Right ventricle myocardium superior (tissue), 1 donor: ENCODE measurements around the gene FAM210B. TPM values are rescaled to one million over a fixed set of nuclear protein-coding genes. Genes with fewer than 3 reads are reported as not detected.
"Not testable (repeated sequence)": the region's sequence is repeated elsewhere in the genome, so short reads cannot be mapped to it uniquely, and the experiment has no call there.

Experiments used
- ATAC-seq: fragments of 200-7000 bp; cut with Tn5 transposase; one replicate; pipeline ENCODE4 v1.9.1; 2020; ENCODE audit warnings: mild to moderate bottlenecking; ENCODE audit not compliant: poor library complexity
- DNase-seq: peaks from one replicate; pipeline ENCODE4 v3.0.0-alpha.2; 2020
- intact Hi-C: fragments of 100-400 bp; cut with DNase I; formaldehyde crosslinking; loops from one replicate; pipeline ENCODE4 v1.11.2; 2022
- long read RNA-seq: library from polyadenylated mRNA; unstranded; transcript quantifications from one replicate; pipeline ENCODE4 v2.0.0, GENCODE V29; 2021
- total RNA-seq: library from RNA; stranded (reverse); fragmentation: NEBNext Ultra II Directional; extraction: Animal tissue kit (Norgen Biotek cat#: 25700); gene quantifications from one replicate; pipeline ENCODE4 v1.2.1, GENCODE V29; 2021
- donor health status: DM: no; HTN: yes; CAD: no; lungs with severe emphysema.

FAM210B gene, protein sequence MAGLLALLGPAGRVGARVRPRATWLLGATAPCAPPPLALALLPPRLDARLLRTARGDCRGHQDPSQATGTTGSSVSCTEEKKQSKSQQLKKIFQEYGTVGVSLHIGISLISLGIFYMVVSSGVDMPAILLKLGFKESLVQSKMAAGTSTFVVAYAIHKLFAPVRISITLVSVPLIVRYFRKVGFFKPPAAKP
- total RNA-seq = 61.3 TPM
- long read RNA-seq, transcript FAM210B-201 (3 exons, 3,046 nt) = major isoform, 272 of 282 reads
- long read RNA-seq, partial matches to known transcripts = 1 of 282 reads
- long read RNA-seq, other reads (novel, unspliced or antisense) = 7 of 282 reads

DNA sequence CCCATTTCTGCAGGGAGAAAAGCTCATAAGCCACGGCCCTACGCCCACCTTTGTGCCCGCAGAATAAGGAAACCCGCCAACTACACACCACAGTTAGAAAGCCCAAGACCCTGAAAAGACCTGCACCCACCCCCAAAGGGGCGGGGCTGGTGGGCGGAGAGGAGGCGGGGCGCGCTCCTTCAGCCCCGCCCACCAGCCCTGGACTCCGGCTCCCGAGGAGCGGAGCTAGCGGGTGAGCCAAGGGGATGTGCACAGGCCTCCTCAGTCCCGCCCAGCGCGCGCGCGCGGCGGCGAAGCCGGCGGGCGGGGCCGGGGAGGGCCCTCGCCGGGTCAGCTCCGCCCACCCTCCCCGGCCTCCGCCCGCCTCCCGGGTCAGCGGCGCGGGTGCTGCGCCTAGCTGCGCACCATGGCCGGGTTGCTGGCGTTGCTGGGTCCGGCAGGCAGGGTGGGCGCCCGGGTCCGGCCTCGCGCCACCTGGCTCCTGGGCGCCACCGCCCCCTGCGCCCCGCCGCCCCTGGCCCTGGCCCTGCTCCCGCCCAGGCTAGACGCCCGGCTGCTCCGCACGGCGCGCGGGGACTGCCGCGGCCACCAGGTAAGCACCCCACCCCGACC, at the start of gene FAM210B:
FAM210B (plus strand) TSS at position 375 of the 612 bp plus-strand sequence; CDS start at position 407, 32 bp downstream.
- peak; percentile 97 for ATAC-seq
- intact Hi-C loops = no loop called here
- peak; percentile 93 for DNase-seq

DNA sequence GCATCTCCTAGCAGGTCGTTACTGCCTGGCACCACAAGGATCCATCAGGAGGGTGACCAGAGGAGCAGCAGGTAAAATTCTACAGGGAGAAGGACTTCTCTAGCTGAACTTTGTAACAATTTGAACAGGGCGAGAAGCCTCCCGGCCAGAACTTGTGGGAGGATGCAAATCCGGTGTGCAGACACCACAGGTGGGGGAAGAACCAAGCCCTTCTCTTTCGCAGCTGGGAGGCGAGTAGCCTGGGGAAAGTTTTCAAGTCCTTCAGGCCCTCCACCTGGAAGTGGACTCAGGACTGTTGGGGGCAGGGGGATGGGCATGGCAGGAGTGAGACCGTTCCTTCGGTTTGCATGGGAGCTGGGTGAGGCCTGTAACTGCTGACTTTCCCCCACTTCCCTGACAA, 42.7 kb upstream of the FAM210B start:
- ATAC-seq (no peak), DNase-seq (no peak)
- intact Hi-C loops = no loop called here

DNA sequence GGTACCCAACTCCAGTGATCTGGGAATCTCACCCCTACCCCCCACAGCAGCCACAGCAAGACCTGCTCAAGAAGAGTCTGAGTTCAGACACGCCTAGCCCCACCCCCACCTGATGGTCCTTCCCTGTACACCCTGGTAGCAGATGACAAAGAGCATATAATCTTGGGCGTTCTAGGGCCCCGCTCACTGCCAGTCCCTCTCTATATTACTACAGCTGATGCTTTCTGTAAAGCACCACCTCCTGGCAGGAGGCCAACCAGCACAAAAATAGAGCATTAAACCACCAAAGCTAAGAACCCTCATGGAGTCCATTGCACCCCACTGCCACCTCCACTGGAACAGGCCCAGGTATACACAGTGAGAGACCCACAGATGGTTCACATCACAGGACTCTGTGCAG, 42.3 kb upstream of the FAM210B start:
- ATAC-seq = no peak
- DNase-seq = no peak
- intact Hi-C loops = no loop called here

DNA sequence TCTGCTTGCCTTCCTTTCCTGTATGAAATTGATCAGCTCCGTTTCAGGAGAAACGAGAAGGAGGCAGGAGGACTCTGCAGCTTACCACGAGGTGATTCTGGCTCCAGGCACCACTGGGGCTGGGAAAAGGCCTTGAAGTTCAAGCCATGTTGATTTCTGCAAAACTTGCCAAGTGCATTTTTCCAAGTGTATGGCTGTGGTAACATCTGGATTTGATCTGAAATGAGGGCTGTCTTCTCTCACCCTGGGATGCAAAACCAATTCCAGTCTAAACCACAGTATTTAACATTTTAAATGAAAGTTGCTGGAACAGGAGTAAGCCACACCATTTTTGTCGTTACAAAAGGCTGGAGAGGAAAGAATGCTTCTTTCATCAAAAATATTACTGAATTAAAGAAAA, 36.1 kb upstream of the FAM210B start:
- intact Hi-C loops = no loop called here
- ATAC-seq (no peak), DNase-seq (no peak)

DNA sequence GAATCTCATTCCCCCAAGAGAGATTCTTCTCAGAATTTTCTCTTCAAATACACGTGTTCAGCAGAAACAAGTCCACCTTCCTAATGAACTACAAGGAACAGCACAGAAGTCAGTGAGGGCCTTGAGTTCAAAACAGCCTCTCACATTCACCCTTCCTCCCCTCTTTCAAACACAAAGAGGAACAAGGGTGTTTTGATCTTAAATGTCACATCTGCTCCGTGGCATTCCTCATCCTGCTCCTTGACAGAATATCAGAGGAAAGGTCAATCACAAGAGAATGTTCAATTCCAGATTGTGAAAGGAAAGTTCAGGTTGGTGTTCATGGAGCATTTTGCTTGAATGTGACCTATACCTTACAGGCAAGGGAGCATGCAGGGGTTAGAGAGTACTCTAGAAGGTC, 35.6 kb upstream of the FAM210B start:
- intact Hi-C loops = no loop called here
- no peak for DNase-seq

DNA sequence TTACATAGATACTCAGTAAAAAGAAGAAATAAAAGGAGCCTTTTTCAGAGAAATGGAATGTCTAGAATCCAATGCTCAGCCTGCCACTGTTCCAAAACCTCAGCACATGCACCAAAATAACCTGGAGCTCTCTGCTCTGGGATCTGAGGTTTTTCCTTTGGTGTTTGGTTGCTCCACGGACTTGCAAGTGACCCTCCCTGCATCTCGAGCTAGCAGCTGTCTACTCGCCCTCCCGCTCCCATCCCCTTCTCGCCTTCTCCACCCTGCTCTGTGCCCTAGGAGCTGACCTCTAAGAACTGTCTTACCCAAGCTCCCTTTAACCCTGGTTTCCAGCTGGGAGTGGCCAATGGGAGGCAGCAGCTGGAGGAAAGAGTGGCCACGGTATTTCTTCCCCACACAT, 35.1 kb upstream of the FAM210B start:
- intact Hi-C loops = no loop called here
- ATAC-seq (no peak), DNase-seq (no peak)

More for the DNA sequence above, 35.6 kb upstream of the FAM210B start:
- no peak for ATAC-seq

DNA sequence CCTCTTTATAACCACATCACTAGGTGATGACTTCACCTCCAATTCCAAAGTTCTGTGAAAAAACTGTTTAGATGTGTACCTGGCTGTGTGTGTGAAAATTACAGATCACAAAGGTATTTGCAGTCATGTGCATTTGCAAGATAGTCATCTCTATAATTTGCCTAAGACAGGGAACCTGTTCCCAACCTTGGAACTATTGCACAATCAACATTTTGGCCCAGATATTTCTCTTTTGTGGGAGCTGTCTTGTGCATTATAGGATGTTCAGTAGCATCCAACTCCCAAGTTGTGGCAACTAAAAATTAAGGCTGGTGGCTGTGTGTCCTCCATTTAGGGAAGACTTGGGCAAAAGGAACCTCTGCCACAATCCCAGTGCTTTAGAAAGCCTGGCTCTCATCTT, 34.0 kb upstream of the FAM210B start:
- ATAC-seq (no peak), DNase-seq (no peak)
- intact Hi-C loops = no loop called here

DNA sequence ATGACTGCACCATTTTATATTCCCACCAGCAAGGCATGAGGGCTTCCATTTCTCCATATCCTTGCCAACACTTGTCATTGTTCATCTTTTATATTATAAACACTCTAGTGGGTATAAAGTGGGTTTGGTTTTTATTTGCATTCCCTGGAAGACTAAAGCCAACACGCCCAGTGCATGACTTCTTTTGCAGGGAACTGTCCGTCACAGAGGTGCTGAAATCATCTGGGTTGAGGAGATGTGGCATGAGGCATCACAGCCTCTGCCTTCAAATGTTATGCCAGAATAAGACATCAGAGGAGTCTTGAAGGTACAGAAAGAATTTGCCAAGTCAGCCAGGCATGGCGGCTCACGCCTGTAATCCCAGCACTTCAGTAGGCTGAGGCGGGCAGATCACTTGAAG, 29.9 kb upstream of the FAM210B start:
- DNase-seq = no peak
- intact Hi-C loops = no loop called here
- no peak for ATAC-seq

DNA sequence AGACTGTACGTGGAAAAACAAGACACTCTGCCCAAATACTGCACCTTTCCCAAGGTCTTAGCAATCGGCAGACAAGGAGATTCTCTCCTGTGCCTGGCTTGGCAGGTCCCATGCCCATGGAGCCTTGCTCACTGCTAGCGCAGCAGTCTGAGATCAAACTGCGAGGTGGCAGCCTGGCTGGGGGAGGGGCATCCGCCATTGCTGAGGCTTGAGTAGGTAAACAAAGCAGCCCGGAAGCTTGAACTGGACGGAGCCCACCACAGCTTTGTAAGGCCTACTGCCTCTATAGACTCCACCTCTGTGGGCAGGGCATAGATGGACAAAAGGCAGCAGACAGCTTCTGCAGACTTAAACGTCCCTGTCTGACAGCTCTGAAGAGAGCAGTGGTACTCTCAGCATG, 22.1 kb upstream of the FAM210B start:
- intact Hi-C loops, ATAC-seq, DNase-seq: not testable (repeated sequence)

DNA sequence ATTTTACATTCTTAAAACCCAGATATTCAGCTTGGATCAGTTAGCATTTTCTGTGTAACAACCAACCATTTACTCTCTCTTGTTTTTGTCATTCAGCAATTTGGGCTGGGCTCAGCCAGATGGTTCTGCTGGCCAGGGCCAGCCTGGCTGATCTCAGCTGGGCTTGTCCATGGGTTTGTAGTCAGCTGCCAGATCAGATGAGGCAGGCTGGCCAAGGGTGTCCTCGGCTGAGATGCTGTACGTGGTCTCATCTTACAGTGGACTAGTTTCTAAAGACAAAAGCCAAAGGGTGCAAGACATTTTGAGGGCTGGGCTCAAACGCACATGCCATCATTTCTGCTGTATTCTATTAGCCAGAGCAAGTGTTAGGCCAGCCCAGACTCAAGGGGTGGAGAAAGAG, 16.0 kb upstream of the FAM210B start:
- ATAC-seq (no peak), DNase-seq (no peak)
- intact Hi-C loops = no loop called here

DNA sequence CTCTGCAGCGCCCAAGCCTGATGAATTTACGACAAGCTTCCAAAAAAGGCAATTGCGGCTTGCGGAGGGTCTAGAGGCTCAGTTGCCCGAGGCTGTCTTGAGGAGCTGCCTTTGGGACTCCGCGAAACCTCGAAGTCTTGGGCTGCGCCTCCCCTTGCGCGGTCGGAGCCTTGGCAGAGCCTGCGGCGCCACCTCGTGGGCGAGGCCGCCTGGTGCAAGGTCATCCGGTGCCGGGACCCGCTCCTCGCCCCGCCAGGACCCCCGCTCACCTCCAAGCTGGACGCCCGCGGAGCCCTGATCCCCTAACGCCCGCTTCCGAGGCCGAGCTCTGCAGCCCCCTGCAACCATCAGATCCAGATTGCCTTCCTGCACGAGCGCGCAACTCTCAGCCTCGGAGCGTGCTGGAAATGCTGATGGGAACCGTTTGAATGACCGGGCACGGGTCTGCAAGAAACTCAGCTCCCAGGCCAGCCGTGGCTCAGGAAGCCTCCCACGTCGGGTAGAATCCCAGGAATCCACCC, 14.9 kb upstream of the FAM210B start:
- ATAC-seq (no peak), DNase-seq (peak; percentile 56)
- intact Hi-C loops = no loop called here

DNA sequence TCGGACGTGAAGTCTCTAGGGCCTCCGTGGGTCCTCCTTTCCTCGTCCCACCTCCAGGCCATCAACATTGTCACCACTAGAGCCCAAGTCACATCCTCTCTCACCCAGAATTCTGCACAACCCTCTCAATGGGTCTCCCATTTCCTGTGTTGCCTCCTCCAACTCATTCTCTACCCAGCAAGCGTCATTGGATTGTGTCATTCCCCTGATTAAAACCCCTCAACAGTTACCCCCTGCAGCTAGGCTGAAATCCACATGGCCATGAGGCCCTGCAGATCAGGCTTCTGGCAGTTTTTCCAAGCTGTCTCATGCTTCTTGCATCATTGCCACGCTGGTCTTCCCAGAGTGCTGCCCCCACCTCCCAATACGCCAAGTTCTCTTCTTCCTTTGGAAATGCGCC, 12.9 kb upstream of the FAM210B start:
- intact Hi-C loops = no loop called here

DNA sequence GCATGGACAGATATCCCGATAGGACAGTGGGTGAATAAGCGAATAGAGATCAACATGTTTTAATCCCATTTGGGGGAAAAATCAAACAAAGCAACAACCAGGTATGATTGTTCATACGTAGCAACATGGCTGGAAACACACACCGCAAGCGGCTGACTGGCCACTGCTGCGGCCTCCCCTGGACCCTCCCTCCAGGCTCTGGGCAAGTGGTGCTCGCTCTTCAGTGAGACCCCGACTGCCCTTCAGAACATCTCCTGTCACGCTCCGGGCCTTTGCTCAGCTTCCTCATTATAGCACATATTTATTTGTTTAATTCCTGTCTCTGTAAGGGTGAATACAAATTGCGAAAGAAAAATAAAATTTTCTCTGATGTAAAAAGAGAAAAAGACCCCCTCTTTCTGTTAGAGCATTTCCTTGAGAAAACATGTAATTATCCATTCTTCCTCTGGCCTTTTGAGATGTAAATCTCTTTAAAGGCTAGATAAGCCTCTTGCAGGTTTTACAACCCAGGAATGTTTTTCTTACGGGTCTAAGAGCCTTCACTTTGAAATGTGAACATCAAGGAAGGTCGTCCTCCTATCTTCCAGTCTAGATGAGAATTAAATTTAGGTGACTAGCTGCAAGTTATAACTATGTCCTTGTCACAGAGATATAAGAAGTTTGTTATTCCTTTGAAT, 11.0 kb upstream of the FAM210B start:
- DNase-seq (no peak), ATAC-seq (no peak)
- intact Hi-C loops = no loop called here

More for the DNA sequence above, 12.9 kb upstream of the FAM210B start:
- ATAC-seq (no peak), DNase-seq (no peak)

DNA sequence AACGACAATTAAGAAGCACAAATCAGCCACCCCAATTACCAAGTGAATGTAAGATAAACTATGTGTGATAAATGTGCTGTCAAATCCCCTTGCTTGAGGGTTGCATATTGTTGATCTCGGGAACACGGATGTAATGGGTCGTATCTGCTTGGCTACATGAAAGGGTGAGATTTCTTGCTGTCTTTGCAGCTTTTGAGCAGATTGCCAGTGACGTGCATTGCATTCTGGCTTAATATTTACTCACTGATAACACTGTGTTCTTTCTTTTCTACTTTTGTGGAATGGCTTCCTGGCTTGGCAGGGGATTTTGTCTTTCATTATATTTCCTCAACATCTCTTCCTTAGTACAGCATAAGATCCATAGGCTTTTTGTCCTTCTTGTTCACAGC, 10.5 kb upstream of the FAM210B start:
- intact Hi-C loops = no loop called here
- DNase-seq (no peak), ATAC-seq (no peak)

DNA sequence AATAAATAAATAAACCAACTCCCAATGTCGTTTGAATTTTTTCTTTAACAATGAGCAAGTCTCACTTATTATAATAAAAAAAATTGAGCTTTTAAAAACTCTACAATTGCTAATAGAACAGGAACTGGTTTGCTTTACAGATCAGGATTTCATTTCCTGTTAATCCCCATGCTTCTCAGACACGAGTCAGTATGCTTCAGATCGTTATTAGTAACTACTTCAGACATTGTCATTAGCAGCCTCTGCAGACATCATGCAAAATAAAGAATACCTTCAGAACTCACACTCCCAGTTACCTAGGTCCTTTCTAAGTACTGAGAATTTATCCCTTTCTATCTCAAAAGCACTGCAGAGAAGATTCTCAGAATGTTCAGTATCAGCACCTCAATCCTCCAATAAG, 10.0 kb upstream of the FAM210B start:
- DNase-seq = no peak
- no peak for ATAC-seq
- intact Hi-C loops = no loop called here

DNA sequence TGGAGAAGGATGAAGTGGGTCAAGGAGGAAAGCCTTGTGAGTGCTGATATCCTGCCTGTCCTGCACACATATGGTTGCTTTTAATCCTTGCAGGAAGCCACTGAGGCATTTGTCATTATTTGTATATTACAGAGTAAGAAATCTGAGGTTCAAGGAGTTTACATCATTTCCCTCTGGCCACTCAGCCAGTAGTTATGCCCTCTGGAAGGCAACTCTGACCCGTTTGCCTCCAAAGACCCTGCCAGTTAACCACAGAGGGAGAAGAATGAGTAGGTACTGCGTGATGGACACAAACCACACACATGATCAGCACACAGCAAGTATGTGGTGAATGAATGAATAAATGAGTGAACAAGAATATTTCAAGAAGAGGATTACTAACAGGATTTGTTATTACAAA, 7.9 kb upstream of the FAM210B start:
- intact Hi-C loops = no loop called here
- DNase-seq (no peak), ATAC-seq (no peak)

DNA sequence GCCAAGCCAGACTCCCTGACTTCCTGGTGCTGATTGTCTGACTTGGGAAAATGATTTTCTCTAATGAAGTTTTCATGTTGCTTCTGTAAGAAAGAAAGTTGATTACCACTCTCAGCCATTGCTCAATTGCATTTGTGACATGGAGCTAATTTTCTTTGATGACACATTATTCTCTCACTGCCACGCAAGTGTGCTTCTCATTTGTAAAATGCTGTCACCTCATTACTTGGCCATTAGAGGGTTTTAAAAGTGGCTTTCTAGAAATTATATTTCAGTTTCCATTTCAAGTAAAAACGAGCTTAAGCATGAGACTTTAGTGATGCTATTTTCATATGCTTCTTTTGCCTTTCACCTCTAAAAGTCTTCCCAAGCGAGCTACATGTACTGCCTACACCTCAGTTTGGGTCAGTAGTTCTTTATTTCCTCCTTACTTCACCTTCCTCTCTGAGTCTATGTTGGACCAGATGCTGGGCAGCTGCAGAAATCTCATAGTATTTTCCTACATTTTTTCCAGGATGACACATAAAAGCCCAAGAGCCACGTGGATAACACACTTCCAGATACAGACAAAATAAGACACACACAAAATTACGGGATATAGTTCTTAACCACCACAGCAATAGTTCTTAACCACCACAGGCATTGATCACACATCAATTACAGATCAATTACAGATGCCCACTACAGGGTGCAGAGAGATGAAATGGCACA, 6.3 kb upstream of the FAM210B start:
- intact Hi-C loops = no loop called here
- DNase-seq = no peak
- ATAC-seq = no peak

DNA sequence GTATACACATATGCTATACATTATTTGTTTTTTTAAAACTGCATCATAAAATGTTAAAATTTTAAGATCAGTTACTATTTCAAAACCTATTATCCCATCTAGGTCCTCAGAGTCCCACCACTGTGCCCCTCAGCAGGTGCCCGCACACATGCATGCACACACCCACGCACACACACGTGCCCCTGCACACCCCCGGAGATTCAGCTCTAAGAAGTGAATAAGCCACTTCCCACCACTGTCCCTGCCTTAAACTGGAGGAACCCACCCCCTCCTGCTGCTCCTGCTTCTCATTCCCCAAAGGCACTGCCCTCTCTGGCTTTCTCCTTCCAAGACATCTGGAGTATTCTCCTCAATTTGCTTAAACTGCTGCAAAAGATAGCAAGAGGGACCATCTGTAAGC, 5.4 kb upstream of the FAM210B start:
- intact Hi-C loops = no loop called here
- no peak for DNase-seq
- no peak for ATAC-seq

DNA sequence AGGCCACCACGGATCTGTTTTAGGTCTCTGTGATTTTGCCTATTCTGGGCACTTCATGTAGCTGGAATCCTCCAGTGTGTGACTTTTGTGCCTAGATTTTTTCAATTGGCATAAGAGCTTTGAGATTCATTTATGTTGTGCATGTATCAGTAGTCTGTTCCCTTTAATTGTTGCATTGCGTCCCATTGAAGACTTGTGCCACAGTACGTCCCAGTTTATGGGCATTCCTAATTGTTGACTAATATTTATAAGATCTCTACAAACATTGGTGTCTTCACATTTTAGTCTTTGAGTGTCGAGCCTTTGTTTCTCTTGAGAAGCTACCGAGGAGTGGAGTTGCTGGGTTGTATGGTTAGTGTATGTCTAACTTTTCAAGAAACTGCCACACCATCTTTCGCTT, 704 bp upstream of the FAM210B start:
- DNase-seq (no peak), ATAC-seq (no peak)
- intact Hi-C loops = no loop called here
